Left cardiac atrium (tissue), 4 donors: ENCODE results near the gene ZGLP1. TPM values are rescaled to one million over a fixed set of nuclear protein-coding genes. Genes with fewer than 3 reads are reported as not detected.
A peak's percentile ranks its signal among the peaks of the same experiment; 100 is the strongest.

ENCODE experiments used
- ATAC-seq, 2 donors: fragments of 200-7000 bp; cut with Tn5 transposase; one replicate each; pipeline ENCODE4 v1.9.1; 2020; ENCODE audit warnings: mild to moderate bottlenecking in 2 of 2, moderate library complexity in 2 of 2
- DNase-seq: peaks from one replicate; pipeline ENCODE4 v3.0.0-alpha.2; 2020
- intact Hi-C, 2 donors: fragments of 100-400 bp; cut with DNase I; formaldehyde crosslinking; loops; one replicate each; pipeline versions ENCODE4 v1.14.1 to v1.15.1; 2022 to 2023
- total RNA-seq, 2 donors: library from RNA; stranded (reverse); fragmentation: NEBNext Ultra II Directional; extraction: Animal tissue kit (Norgen Biotek cat#: 25700); gene quantifications; one replicate each; pipeline ENCODE4 v1.2.1, GENCODE V29; 2021
- donor health status: DM: no; HTN: yes; CAD: no.
- donor health status: DM: no; HTN: yes; CAD: no; lungs with severe emphysema.
- donor health status: DM: yes; HTN: yes; CAD: no.
- donor health status: Dilated cardiomyopathy.

ZGLP1 gene
- total RNA-seq, 2 donors from 2014 or later, result 1.5 to 1.8 TPM

DNA sequence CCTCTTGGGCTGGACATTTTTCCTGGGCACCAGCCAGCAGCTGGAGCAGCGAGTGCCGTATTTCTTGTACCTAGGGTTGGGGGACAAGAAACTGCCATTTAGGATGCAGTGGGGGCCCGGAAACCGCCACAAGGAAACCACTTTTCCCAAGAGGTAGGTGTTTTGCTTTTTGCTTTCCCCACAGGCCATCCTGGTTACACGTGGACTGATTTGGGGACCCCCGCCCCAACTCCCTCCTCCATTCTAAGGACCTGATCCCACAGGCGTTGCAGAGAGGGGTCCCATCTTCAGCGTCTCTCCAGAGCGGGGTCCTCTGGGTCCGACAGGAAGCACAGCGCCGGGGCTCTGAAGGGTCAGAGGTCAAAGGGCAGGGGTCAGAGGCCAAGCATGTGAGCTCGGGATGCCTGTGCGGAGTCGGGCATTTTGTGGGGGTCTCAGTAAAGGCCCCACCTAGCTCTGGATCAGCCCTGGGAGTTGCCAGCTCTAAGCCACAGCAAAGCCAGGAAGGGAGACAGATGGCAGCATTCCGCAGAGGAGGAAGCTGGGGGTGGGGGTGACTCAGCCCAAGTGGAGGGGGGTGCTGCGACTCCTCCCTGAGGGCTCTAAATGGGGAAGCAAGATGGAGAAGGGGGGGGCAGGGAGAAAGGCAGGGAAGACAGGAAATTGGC, 4.3 kb downstream of the ZGLP1 start:
- DNase-seq, result no peak
- peak; percentile 38 to 40 for ATAC-seq
- intact Hi-C loops, result no loop called here

DNA sequence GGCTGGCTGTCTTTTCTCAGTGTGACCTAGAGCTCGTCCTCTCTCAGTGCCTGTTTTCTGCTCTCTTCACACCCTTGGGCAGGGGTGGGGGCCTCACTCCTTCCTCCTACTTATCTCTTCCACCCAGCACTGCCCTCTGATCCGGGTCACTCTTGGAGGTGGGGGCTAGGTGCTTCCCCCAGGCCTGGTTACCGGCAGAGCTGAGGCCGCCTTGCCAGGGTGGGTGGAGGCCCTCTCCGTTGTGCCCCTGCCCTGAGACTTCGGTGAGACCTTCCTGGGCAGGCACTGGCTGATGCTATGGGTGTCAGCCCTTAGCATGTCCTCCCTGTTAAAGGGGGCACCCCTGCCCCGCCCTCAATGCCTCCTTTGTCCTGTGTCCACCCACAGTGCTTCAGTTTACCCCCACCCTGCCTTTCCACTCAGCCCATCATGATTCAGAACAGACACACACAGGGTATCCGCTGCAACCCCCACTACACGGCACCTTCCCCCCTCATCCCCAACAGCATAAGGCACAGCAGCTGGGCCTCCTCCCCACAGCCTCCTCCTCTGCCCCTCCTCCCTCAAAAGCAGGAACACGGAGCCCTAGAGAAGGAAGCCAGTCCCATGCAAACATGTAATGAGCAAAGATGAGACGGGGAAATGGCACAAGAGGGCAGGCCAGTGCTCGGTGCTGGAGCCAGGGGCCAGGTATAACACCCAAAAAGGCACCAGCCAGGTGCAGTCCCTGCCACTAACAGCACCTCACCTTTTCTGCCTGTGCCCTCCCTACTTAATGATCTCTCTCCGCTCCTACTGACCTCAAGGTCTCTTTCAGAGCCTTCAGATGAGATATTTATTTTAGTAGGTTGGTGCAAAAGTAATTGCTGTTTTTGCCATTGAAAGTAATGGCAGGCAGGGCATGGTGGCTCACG, 9.8 kb downstream of the ZGLP1 start:
- DNase-seq, result no peak
- intact Hi-C loops, result no loop called here
- peak in 1 of 2 donors; percentile 21 for ATAC-seq

DNA sequence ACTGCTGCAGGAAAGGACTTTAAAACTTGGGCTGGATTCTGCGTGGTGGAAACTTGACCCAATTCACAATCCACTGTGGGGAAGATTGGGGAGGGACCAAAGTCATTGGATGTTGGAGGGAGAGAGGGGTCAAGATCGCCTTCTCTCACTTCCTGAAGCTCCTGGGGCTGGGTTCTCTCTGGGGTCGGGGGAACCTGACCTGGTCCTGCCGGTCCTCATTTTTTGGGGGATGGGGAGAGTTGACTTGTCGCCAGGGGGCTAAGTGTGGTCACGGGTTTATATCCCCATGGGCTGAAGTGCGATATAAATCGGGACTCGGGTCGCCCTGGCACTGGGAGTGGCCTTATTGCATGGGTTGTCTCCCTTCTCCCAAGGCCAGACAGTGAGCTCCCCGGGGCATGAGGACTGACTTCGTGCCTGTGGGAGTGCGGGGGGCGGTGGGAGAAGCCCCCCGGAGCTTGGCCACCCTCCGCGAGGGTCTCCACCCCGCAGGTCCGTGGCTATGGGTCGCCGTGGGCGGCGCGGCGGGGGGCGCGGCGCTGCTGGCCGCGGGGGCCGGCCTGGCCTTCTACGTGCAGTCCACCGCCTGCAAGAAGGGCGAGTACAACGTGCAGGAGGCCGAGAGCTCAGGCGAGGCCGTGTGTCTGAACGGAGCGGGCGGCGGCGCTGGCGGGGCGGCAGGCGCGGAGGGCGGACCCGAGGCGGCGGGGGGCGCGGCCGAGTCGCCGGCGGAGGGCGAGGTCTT, 13.6 kb downstream of the ZGLP1 start:
- DNase-seq, result no peak
- intact Hi-C loops, result no loop called here
- no peak for ATAC-seq

DNA sequence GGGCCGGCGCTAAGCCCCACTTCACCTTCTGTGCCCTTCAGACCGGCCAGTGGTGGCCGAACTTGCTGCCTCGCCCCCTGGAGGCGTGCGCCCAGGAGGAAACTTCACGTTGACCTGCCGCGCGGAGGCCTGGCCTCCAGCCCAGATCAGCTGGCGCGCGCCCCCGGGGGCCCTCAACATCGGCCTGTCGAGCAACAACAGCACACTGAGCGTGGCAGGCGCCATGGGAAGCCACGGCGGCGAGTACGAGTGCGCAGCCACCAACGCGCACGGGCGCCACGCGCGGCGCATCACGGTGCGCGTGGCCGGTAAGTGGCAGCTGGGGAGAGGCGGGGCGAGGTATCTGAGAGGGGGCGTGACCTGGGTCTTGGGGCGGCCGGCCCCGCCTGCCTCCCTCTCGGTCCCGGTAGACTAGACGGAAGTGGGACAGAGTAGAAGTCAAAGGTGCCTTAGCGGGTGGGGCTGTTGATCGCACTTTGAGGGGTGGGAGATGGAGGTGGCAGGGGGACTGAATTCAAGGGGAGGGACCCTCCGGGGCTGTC, 14.2 kb downstream of the ZGLP1 start:
- DNase-seq (no peak), ATAC-seq (no peak)
- intact Hi-C loops, result no loop called here

DNA sequence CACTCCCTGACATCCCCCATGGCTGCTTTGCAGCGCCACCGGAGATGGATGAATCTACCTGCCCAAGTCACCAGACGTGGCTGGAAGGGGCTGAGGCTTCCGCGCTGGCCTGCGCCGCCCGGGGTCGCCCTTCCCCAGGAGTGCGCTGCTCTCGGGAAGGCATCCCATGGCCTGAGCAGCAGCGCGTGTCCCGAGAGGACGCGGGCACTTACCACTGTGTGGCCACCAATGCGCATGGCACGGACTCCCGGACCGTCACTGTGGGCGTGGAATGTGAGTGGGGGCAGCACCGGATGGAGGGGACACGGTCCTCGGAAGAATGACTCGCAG, 15.3 kb downstream of the ZGLP1 start:
- no peak for ATAC-seq
- no peak for DNase-seq
- intact Hi-C loops, result no loop called here

DNA sequence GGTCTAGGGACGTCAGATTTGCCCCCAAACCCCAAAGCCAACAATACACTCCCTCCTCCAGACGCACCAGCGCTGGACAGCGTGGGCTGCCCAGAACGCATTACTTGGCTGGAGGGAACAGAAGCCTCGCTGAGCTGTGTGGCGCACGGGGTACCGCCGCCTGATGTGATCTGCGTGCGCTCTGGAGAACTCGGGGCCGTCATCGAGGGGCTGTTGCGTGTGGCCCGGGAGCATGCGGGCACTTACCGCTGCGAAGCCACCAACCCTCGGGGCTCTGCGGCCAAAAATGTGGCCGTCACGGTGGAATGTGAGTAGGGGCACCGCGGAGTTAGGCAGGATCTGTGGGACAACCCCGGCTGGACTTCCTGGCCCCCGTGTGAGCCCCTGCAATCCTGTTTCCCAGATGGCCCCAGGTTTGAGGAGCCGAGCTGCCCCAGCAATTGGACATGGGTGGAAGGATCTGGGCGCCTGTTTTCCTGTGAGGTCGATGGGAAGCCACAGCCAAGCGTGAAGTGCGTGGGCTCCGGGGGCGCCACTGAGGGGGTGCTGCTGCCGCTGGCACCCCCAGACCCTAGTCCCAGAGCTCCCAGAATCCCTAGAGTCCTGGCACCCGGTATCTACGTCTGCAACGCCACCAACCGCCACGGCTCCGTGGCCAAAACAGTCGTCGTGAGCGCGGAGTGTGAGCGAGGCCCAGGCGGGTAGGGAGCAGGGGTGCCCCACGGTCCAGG, 15.8 kb downstream of the ZGLP1 start:
- DNase-seq (no peak), ATAC-seq (no peak)
- intact Hi-C loops, result no loop called here

DNA sequence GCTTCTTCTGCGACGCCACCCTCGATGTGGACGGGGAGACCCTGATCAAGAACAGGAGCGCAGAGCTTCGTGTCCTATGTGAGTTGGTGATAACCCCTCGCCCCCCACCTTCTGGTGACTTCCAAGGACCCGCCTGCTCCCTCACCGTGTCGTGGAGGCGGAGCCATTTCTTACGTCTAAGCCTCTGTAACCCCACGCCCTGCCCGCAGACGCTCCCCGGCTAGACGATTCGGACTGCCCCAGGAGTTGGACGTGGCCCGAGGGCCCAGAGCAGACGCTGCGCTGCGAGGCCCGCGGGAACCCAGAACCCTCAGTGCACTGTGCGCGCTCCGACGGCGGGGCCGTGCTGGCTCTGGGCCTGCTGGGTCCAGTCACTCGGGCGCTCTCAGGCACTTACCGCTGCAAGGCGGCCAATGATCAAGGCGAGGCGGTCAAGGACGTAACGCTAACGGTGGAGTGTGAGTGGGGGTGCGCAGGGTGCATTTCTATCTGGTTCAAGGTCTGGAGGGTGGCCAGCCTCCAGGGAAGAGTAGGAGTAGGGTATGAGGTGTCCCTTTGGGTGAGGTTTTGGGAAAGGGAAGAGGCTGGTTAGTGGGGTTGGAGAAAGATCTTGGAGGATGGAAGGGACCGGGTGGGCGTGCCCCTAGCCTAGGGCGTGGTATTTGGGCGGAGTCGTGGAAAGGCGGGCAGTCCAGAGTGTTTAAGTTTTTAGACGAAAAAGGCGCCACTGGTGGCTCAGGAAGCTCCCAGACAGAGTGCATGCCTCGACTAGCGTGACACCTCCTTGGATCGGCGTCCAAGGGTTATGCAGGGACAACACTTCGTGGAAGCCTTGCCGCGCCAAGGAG, 16.6 kb downstream of the ZGLP1 start:
- ATAC-seq (no peak), DNase-seq (no peak)
- intact Hi-C loops, result no loop called here

DNA sequence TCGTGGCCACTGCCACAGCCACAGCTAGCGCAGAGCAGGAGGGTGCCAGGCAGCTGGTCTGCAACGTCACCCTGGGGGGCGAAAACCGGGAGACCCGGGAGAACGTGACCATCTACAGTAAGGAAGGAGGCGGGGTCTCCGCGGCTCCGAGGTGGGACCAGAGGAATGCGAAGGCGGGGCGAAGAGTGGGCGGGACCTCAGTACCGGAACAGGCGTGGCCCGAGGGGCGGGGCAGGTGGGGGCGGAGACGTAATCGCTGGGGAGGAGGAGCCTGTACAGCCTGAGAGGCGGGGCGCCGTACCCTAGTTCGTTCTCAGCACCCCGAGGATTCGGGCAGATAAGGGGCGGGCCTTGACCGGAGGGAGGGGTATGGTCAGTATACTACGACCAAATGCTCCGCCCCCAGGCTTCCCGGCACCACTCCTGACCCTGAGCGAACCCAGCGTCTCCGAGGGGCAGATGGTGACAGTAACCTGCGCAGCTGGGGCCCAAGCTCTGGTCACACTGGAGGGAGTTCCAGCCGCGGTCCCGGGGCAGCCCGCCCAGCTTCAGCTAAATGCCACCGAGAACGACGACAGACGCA, 17.3 kb downstream of the ZGLP1 start:
- peak; percentile 87 for DNase-seq
- intact Hi-C loops, result no loop called here
- ATAC-seq, result peak; percentile 65 to 76

DNA sequence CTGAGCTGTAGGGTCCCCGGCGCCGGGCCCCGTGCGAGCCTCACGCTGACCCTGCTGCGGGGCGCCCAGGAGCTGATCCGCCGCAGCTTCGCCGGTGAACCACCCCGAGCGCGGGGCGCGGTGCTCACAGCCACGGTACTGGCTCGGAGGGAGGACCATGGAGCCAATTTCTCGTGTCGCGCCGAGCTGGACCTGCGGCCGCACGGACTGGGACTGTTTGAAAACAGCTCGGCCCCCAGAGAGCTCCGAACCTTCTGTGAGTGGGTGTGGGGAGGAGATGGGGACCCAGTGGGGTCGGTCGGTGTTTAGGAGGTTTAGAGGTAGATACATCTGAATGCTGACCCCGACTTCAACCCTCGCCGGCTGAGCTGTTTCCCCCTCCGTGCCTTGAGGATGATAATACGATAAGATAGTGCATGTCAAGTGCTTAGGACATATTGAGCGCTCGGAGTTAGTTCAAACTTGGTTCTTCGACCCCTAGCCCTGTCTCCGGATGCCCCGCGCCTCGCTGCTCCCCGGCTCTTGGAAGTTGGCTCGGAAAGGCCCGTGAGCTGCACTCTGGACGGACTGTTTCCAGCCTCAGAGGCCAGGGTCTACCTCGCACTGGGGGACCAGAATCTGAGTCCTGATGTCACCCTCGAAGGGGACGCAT, 17.9 kb downstream of the ZGLP1 start:
- ATAC-seq (no peak), DNase-seq (no peak)
- intact Hi-C loops, result no loop called here

DNA sequence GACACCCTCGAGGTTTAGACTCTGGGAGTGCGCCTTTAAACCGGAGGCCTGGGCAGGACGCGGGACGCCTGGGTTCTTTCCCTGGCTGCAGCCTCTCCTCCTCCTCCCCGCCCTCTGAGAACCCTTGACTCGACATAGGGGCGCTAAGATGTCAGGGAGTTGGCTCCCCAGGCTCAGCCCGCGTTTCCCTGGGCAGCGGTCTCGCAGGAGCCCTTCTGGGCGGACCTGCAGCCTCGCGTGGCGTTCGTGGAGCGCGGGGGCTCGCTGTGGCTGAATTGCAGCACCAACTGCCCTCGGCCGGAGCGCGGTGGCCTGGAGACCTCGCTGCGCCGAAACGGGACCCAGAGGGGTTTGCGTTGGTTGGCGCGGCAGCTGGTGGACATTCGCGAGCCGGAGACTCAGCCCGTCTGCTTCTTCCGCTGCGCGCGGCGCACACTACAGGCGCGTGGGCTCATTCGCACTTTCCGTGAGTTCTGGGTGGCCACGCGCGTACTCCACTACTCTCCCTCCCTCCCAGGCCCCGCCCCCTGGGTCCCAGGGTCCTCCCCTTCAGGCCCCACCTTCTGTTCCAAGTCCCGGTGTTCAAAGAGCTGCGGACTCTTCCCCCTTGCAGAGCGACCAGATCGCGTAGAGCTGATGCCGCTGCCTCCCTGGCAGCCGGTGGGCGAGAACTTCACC, 18.6 kb downstream of the ZGLP1 start:
- intact Hi-C loops, result no loop called here
- ATAC-seq (peak; percentile 39 to 44), DNase-seq (peak; percentile 73)

DNA sequence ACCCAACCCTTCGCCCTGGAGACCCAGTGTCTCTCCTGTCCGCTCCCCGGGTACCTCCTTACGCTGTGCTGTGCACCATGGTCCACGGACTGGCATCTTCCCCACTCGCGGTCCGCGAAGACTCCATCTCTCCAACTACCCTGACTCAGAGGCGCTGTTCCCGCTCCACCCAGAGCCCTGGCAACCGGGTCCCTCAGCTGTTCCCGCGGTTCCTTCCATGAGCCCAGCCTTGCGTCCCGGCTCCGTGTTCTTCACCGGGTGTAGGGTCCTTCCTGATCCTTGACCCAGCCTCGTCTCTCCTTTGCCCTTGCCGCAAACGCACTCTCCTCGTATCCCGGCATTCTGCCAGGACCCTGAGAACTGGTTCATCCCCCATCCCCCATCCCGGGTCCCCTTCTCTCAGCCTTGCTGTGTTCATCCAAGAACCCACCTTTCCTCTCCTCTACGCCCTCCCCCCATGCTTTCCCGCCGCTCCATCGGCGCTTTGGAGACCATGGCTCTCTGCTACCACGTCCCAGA, 19.2 kb downstream of the ZGLP1 start:
- peak in 1 of 2 donors; percentile 3 for ATAC-seq
- peak; percentile 58 for DNase-seq
- intact Hi-C loops, result no loop called here

DNA sequence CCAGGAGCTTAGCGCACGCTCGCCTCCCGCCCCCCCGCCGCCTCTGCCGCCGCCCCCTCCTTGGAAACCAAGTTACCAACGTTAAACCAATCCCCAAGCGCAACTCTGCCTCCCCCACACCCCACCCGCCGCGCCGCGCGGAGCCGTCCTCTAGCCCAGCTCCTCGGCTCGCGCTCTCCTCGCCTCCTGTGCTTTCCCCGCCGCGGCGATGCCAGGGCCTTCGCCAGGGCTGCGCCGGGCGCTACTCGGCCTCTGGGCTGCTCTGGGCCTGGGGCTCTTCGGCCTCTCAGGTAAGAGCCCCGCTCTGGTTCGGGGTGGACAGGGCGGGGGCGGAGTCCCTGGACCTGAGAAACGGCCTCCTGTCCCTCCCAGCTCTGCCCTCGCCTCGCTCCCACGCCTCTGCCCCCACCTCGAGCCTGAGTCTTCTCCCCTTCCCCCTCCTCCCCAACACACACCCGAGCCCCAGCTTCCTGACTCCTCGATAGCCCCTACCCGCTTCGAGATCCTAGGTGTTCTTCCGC, 19.7 kb downstream of the ZGLP1 start, which contains the start of gene ICAM5:
Gene ICAM5 (plus strand): TSS at position 117 of the 521 bp plus-strand sequence. CDS start 92 bp downstream, at position 209.
- intact Hi-C loops, result no loop called here
- ATAC-seq (no peak), DNase-seq (no peak)

DNA sequence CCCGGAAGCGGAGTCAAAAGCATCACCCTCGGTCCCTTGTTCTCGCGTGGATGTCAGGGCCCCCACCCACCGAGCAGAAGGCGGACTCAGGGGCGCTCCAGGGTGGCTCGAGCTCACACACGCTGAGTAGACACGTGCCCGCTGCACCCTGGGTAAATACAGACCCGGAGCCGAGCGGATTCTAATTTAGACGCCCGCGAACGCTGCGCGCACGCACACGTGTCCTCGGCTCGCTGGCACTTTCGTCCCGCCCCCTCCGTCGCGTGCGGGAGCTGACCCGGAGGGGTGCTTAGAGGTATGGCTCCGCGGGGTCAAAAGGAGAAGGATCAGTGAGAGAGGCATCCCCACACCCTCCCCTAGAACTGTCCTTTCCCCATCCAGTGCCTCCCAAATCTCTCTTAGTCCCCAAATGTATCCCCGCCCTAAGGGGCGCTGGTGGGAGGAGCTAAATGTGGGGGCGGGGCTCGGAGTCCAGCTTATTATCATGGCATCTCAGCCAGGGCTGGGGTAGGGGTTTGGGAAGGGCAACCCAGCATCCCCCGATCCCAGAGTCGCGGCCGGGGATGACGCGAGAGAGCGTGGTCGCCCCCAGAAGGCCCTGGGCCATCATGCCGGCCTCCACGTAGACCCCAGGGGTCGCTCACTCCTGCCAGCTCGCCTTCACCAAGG, 20.3 kb downstream of the ZGLP1 start:
- peak in 1 of 2 donors; percentile 6 for ATAC-seq
- DNase-seq, result peak; percentile 65
- intact Hi-C loops, result no loop called here

DNA sequence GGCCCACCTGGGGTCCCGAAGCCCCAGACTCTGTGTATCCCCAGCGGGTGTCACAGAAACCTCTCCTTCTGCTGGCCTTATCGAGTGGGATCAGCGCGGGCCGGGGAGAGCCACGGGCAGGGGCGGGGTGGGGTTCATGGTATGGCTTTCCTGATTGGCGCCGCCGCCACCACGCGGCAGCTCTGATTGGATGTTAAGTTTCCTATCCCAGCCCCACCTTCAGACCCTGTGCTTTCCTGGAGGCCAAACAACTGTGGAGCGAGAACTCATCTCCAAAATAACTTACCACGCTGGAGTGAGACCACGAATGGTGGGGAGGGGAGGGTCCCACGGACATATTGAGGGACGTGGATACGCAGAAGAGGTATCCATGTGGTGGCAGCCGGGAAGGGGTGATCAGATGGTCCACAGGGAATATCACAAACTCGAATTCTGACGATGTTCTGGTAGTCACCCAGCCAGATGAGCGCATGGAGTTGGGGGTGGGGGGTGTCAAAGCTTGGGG, 20.9 kb downstream of the ZGLP1 start:
- intact Hi-C loops, result no loop called here
- DNase-seq (no peak), ATAC-seq (no peak)
